Esophagus muscularis mucosa (tissue), 3 donors: Measurements from ENCODE around the gene CD96.

ENCODE experiments used
- CTCF ChIP-seq, 3 experiments: fragments of 200-600 bp in 2 of 3; fragments of 450-650 bp in 1 of 3; sonication (generic) in 2 of 3; IDR thresholded peaks; one replicate each; pipeline ENCODE4 v1.5.1; 2017 to 2019; ENCODE audit warnings: antibody characterized with exemption in 3 of 3, mild to moderate bottlenecking in 2 of 3, moderate library complexity in 1 of 3
- POLR2A ChIP-seq: fragments of 450-650 bp; IDR thresholded peaks from one replicate; pipeline ENCODE4 v1.6.1; 2017; ENCODE audit warnings: antibody characterized with exemption, moderate library complexity, mild to moderate bottlenecking, low read depth
- POLR2AphosphoS5 ChIP-seq, 2 donors: sonication (generic); formaldehyde crosslinking; IDR thresholded peaks; one replicate each; pipeline ENCODE4 v1.6.1; 2017; ENCODE audit warnings: antibody characterized with exemption in 2 of 2

GRCh38 chr3:111607240-111607920 lies 65.4 kb downstream of the CD96 start:
- TF ChIP-seq CTCF (IDR thresholded peaks at IDR 0.05) (no peak), POLR2A (no peak), POLR2AphosphoS5 (IDR thresholded peaks at IDR 0.05) (no peak)
